GM20000 (cell line): ENCODE measurements around the gene ZFR2.

ENCODE experiments used
- DNase-seq: peaks from one replicate; pipeline ENCODE4 v3.0.0; 2012; ENCODE audit warnings: low spot score
- TF ChIP-seq, protein P1 (sequence below): IDR thresholded peaks from 2 replicates; pipeline ENCODE4 v1.5.1; 2012; ENCODE audit warnings: mild to moderate bottlenecking, control low read depth; ENCODE audit errors: extremely low read depth, missing control alignments

The ZFR2 gene

DNA sequence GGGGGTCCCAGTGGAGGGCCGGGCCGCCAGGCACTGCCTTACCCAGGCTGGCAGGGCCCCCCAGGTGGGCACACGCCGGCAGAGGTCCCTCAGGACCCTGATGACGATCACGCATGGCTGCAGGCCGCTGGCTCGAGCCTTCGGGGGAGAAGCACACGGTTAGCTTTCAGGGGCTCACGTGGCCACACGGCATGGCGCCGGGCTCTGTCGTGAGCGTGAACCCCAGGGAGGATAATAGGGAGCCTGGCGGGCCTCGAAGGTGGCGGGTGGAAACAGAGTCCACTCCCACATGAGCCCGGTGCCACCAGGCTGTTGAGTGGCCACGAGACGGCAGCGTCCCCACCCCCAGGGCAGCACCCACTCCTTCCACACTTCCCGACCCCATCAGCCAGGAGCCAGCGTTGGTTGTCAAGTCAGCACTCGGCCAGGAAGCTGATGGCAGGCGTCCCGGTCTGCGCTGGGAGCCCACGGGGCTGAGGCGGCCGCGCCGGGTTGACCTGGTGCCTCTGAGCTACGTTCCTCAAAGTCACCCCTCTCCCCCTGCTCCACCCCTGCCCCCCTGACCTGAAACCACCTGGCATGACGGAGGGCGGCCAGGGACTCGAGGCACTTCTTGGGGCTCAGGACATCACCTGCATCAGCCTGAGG lies 58.0 kb downstream of the ZFR2 start:
- DNase-seq: no peak
- TF ChIP-seq, protein P1, sequence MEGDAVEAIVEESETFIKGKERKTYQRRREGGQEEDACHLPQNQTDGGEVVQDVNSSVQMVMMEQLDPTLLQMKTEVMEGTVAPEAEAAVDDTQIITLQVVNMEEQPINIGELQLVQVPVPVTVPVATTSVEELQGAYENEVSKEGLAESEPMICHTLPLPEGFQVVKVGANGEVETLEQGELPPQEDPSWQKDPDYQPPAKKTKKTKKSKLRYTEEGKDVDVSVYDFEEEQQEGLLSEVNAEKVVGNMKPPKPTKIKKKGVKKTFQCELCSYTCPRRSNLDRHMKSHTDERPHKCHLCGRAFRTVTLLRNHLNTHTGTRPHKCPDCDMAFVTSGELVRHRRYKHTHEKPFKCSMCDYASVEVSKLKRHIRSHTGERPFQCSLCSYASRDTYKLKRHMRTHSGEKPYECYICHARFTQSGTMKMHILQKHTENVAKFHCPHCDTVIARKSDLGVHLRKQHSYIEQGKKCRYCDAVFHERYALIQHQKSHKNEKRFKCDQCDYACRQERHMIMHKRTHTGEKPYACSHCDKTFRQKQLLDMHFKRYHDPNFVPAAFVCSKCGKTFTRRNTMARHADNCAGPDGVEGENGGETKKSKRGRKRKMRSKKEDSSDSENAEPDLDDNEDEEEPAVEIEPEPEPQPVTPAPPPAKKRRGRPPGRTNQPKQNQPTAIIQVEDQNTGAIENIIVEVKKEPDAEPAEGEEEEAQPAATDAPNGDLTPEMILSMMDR: no peak

DNA sequence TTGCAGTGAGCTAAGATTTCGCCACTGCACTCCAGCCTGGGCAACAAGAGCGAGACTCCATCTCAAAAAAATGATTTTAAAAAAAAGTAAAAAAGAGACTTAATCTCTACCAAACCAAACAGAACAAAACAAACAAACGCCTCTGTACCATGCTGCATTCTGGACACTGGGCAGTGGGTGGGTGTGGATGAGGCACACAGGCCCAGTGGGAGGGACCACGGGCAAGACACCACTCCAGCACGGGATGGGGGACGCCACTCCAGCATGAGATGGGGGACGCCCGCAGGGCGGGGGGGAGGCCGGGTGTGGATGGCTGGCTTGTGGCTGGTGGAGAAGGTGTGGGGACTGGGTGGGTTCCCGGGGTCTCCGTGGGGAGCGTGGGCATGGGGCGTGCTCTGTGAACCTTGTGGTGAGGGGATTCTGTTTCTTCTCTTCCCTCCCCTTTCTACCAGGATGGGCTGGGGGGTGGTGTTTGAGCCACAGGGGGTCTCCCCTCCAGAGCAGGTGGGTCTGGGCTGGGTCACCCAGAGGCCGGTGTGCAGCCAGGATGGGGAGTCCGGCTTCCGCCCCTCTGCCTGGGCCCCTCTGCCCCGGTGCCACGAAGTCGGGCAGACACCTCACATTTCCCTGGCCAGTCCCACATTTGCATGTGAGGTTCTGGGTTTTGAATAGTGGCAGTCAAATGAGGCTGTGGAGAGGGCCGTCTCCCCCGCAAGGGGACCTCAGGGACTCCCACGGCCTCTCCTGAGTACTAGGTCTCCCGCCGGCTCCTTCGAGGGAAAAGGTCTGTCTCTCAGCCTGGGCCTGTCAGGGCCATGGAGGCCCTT lies 58.7 kb downstream of the ZFR2 start:
- TF ChIP-seq, protein P1: no peak
- DNase-seq: peak; percentile 72

DNA sequence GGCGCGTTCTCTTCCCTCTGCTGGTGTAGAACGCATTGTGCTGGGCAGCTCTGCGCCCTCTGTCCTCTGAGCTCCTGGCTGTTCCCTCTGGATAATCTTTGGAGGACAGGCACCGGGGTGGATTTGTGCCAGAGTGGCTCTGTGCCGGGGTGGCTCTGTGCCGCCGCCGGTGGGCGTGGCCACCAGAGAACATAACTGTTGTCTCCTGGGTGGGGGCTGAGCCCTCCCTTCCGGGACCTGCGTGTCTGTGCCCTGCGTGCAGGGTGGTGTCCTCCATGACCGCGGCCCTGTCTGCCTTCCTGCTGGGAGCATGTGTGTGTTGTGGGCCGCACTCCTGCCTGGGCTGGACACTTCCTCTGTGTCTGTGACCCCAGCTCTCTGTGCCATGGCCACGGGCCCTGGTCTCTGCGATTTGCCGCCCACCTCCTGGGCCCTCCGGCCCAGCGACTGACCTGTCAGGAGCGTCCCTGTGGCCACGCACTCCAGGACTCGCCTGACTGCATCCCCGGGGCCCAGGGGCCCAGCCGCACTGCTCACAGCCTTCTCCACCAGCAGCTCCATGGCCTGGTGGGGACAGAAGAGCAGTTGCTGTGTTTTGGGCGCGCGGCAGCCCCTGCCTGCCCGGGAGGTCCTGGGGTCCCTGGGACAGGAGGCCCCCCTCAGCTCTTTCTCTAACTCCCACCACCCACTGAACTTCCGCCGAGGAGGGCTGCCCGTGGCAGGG lies 60.3 kb downstream of the ZFR2 start:
- TF ChIP-seq, protein P1: no peak
- DNase-seq: no peak

DNA sequence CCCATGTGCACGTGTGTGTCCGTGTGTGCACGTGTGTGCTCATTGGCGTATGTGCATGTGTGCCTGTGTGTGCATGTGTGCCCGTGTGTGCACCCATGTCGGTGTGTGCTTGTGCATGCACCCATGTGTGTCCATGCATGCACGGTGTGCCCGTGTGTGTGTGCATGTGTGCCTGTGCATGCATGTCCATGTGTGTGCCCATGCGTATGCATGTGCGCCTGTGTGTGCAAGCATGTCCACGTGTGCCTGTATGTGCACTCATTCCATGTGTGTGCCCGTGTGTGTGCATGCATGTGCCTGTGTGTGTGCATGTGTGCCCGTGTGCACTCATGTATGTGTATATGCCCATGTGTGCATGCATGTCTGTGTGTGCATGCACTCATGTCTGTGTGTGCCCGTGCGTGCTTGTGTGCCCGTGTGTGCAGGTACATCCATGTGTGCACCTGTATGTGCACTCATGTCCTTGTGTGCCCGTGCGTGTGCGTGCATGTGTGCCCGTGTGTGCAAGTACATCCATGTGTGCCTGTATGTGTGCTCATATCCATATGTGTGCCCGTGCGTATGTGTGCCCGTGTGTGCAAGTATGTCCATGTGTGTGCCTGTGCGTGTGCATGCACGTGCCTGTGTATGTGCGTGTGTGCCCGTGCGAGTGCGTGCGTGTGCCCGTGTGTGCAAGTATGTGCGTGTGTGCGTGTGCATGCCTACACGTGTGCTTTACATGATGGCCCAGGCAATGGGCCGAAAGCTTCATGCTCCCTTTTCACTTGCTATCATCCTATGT lies 61.1 kb downstream of the ZFR2 start:
- no peak for DNase-seq
- TF ChIP-seq, protein P1: no peak

DNA sequence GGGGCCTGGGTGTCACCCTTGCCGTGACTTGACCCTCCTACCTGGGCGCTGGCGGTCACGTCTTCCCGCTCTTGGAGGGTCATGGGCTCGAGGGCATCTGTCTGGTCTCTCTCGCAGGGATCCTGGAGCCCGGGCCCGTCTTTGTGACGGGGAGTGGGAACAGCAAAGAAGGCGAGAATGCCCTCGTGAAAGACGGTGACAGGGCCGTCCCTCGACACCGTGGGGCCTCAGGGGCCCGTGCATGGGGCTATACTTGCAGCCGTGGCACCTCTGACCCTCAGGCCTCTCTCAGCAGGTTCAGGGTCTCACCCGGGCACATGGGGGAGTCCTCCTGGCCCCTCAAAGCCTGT lies 61.7 kb downstream of the ZFR2 start:
- TF ChIP-seq, protein P1: no peak
- no peak for DNase-seq

DNA sequence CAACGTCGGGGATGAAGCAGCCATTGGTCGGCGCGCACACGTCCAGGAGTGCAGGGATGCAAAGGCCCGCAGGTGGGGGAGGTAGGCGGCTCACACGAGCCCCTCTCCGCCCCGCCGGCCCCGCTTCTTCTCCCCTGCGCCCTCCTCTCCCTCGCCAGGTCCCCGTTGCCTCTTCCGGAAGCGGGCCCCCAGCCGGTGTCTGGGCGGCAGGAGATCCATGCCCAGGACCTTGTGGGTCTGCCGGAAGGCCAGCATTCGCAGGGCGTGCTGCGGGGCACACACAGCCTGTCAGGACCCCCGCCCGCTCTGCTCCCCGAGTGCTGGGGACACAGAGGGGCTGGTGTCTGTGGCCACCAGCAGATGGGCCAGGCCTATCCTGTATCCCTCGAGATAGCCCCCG lies 63.0 kb downstream of the ZFR2 start:
- TF ChIP-seq, protein P1: no peak
- DNase-seq: no peak
